HL-60/S4 treated with retinoic acid at 250 ng/mL for 4 days and 3 days (cell line): ENCODE measurements around the gene OGT.
"Not testable (repeated sequence)": the region's sequence is repeated elsewhere in the genome, so short reads cannot be mapped to it uniquely, and the experiment has no call there.

Experiments used
- in situ Hi-C: fragments of 300-500 bp; cut with MboI; formaldehyde crosslinking; loops from 2 replicates; pipeline ENCODE4 v1.7.0; 2022; ENCODE audit warnings: low sequenced_read_pairs

OGT gene

DNA sequence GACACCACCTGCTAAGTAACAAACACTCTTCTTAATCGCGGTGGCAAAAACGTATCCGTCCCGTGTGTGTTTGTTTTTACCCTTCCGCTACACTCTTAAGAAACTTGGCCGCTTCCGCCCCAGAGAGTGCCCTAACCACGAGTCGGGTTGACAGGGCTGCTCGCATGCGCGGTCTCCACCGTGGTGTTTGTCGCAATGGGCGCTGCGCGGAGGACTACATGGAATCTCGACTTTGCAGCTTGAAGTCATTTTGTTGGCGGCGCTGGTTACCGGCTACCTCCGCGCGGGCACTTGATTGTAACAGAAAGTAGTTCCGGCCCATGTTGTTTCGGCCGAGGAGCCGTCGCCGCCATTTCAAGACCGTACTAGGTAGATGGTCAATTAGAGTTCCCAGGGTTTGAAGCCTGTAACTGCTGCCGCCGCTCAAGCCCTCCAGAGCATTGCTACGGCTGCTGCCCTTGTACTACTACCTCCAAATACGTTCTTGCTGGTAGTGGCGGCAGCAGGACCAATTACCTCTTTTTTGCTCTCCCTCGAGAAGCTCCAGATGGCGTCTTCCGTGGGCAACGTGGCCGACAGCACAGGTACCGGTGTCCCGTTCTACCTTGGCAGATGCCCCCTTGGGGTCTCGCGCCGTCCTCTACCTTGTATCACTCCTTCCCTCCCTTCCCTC is at the start of gene OGT:
OGT (plus strand) TSS at position 352 of the 673 bp plus-strand sequence; CDS start at position 548, 196 bp downstream.
- in situ Hi-C loops, result no loop called here

DNA sequence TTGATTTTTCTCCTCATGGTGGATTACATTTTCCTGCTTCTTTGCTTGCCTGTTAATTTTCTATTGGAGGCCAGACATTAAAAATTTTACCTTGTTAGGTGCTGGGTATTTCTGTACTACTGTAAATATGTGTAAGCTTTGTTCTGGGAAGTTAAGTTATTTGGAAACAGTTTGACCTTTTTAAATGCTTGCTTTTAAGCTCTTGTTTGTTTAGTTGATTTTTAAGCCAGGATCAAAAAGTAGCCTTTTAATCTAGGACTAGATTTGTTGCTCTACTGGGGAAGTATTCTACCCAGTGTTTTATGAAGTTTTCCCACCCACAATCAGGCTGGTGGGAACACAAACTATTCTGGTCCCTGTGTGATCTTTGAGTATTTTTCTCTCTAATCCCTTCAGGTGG is 45.1 kb upstream of the OGT start:
- in situ Hi-C loops, result no loop called here

DNA sequence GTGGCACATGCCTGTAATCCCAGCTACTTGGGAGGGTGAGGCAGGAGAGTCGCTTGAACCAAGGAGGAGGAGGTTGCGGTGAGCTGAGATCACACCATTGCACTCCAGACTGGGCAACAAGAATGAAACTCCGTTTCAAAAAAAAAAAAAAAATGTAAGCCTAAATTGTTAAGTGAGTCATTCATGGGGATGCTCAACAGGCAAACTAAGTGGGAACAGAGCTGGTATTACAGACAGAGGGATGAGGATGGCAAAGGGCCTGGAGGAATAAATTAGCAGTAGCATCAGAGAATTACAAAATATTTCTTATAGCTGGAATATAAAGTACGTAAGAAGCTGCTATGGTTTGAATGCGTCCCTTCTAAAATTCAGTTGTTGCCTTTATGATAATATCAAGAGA is 43.4 kb upstream of the OGT start:
- in situ Hi-C loops, result no loop called here

DNA sequence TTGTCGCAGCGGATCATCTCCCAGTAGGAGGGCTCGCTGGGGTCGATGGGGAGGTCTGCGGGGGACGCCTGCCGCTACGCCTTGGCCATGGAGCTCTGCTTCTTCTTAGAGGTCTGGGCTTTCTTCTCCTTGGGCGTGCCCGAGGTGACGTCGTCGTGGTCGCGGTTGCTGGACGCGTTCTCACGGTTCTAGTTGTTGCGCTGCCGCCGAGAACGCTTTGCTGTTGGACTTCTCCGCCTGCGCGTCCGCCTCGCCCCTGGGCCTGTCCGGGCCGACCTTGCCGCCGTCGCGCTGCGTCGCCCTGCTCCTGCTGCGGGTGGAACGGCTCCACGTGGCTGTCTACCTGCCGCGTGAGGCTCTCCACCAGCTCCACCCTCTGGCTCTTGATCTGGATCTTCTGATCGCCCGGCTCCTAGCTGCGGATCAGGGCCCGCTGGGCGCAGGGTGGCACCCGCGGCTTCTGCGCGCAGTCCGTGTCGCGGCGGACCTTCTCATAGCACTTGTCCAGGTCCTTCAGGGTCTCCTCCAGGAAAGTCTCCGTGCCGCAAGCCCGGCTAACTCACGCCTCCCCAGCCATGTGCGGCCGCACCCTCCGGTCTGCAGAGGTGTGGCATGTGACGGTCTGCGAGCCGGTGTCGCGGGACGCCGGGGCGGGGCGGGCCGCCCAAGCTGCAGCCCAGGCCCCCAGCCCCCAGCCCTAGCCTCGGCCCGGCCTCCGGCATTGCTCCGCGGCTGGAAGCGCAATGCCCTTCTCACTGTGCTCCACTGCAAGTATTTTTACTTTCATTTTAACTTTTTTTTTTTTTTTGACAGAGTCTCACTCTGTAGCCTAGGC is 40.5 kb upstream of the OGT start:
- in situ Hi-C loops, result no loop called here

DNA sequence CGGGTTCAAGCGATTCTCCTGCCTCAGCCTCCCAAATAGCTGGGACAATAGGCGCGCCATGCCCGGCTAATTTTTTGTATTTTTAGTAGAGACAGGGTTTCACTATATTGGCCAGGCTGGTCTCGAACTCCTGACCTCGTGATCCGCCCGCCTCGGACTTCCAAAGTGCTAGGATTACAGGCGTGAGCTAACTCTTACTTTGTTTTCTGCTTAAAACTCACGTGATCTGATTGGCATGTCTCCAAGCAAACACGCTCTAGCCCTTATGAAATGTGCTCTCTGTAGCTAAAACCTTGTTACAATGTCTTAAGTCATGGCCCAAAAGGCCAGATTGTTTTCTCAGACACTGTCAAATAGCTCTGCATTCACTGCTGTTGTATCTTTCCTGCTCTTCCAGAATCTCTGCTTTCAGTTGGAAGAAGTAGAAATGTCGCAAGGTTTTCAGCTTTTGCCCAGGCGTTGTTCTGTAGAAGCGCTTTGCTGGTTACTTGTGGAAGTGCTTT is 39.7 kb upstream of the OGT start:
- in situ Hi-C loops, result no loop called here

DNA sequence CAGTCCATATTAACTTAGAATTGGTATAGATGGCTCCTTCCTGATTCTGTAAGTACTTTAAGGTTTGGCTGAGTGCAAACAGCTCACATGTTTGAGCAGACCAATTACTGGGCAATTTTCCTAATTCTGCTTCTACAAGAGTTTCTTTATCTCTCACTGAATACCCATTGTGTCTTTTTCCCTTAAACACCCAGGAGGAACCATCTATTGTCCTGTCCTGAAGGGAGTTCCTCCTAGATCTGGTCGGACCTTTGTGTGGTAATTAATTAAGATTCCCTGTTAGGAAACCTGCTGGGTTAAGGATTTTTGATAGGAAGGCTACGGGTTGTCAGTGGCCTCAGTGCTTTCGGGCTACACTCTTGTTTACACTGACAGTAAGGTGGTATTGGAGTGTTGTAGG is 36.9 kb upstream of the OGT start:
- in situ Hi-C loops, result not testable (repeated sequence)

DNA sequence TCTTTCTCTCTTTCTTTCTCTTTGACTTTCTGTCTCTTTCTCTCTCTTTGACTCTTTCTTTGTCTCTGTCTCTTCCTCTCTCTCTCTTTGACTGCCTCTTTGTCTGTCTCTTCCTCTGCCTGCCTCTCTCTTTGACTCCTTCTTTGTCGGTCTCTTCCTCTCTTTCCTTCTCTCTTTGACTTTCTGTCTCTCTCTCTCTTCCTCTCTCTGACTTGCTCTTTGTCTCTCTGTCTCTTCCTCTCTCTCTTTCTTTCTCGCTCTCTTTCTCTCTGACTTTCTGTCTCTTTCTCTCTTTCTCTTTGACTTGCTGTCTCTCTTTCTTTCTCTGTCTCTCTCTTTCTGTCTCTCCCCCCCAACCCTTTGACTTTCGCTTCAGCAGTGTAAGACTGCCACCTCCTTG is 36.4 kb upstream of the OGT start:
- in situ Hi-C loops, result no loop called here

DNA sequence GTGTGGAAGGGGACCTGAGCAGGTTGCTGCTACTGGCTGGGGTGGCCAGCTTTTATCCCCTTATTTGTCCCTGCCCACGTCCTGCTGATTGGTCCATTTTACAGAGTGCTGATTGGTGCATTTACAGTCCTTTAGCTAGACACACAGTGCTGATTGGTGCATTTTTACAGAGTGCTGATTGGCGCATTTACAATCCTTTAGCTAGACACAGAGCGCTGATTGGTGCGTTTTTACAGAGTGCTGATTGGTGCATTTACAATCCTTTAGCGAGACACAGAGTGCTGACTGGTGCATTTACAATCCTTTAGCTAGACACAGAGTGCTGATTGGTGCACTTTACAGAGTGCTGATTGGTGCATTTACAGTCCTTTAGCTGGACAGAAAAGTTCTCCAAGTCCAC is 30.8 kb upstream of the OGT start:
- in situ Hi-C loops, result not testable (repeated sequence)

DNA sequence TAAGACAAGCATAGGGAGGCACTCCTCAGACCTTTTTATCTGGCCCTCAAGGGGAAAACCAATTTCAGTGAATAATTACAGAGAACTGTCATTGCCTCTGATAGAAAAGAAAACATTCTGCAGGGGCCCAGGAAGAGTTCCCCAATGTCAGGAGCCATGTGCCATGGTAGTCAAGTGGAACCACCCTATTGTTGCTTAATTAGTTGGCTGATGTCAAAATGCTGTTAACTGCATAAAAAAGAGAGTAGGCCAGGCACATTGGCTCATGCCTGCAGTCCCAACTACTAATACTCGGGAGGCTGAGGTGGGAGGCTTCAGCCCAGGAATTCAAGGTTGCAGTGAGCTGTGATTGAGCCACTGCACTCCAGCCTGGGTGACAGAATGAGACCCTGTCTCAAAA is 28.6 kb upstream of the OGT start:
- in situ Hi-C loops, result no loop called here

DNA sequence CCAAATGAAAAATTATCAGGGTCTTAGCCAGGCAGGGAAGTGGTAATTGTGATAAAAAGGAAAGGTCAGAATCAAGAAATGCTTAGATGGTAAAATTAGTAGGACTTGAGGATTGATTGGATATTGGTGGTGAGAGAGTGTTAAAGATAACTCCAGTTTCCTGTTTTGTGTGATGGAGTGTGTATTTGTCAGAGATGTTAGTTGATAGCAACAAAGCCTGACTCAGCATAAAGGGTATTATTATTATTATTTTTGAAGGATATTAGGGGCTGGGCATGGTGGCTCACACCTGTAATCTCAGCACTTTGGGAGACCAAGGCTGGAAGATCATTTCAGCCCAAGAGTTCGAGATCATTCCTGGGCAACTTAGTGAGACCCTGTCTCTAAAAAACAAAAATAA is 23.6 kb upstream of the OGT start:
- in situ Hi-C loops, result no loop called here

DNA sequence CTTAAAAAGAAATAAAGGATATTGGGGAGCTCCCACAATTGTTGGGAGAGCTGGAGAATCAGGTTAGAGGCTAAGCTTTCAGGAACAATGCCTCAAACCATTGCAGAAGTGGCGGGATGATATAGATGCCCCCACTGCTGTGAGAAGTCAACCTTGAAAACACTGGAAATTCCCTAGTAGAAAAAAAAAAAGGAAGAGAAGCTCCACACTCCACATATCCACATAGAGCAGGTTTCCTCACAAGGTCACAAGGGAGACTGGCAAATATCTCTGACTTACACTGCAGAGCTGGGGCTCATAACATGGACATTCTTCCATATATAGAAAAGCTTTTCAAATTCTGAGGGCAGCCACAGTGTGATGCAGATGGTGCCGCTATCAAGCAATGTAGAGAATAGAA is 22.7 kb upstream of the OGT start:
- in situ Hi-C loops, result no loop called here

DNA sequence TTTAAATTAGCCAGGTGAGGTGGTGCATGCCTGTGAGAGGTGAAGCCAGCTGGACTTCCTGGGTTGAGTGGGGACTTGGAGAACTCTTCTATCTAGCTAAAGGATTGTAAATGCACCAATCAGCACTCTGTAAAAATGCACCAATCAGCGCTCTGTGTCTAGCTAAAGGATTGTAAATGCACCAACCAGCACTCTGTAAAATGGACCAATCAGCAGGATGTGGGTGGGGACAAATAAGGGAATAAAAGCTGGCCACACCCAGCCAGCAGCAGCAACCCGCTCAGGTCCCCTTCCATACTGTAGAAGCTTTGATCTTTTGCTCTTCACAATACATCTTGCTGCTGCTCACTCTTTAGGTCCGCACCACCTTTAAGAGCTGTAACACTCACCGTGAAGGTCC is 19.2 kb upstream of the OGT start:
- in situ Hi-C loops, result not testable (repeated sequence)

DNA sequence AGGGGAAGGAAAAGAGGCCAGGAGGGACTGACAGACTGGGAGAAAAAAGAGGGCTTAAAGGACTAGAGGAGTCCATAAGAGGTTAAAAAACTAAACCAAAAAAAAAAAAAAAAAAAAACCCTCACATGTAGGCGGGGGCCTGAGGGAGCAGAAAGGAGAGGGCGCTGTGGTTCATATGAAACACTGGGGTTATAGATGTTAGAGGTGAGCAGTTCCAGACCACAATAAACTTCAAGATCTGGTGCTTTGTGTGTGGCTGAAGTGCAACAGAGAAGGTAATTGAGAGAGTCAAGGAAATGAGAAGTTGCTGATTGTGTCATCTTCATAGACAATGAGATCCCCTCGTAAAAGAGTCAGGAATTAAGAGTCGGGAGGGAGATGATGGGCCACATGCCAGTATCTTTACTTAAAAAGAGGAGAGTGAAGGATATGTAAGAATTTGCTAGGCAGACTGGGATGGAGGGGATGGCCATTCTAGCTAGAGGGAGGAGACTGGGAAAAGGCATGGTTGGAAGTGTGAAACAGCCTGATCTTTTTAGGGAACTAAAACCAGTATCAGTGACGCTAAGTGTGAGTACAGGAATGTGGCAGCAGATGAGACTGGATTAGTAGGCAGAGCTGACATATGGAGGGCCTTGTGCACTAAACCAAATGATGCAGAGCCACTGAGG is 18.4 kb upstream of the OGT start:
- in situ Hi-C loops, result no loop called here

DNA sequence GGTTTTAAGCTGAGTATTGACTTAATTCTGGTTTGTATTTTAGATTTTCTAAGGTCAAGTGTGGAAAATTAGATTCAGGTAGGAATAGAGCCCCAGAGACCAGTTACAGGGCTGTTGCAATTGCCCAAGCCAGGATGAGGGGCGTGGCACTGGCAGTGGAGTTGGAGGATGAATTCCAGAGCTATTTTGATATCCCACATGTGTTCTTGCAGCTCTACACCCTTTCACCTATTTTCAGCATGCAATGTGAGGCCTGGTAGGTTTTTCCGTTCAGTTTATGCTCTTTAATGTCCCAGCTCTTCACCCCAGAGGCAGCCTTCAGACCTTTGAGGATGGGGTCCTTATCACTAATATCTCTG is 17.9 kb upstream of the OGT start:
- in situ Hi-C loops, result no loop called here

DNA sequence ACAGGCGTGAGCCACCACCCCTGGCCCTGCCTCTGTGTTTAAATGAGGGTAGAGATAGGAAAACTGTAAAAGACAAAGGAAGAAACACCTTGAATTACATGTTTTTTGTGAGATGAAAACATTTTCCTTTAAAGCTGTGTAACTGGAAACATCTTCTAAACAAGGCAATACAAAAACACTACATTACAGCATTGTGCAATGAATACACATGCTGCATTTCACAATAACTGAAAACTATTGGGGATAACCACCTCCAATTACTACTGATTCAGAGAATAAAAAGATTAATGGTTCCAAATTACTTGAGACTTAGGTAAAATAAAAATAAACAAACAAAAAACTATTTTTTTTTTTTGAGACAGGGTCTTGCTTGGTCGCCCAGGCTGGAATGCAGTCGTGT is 7.6 kb upstream of the OGT start:
- in situ Hi-C loops, result no loop called here

DNA sequence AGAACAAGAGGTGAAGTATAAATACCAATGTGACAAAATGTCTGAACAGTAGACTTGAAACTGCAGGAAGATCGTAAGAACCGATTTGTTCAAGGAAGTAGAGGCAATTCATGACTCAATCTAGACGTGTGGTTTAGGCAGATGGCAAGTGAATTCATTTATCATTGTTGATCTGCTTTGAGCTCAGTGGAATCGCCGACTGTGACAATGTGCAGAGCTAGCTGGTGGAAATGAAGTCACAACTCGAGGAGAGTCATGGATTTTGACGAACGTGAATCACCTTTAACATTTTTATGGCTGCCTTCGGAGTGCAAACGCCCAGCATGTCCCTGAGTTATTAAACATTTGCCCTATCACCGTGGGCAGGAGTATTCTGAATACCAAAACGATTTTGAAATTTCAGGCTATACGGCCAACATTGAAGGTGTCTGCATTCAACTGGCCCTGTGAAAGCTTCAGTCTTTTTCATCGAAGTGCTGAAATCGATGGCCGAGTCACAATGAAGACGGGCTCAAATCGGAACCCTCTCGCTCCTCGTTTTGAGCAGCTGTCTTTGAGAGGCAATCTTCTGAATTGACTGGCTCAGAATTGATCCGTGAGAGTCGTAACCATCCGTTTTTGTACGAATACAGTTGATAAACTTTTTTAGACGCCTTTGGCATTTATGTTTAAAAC is 689 bp upstream of the OGT start:
- in situ Hi-C loops, result no loop called here

DNA sequence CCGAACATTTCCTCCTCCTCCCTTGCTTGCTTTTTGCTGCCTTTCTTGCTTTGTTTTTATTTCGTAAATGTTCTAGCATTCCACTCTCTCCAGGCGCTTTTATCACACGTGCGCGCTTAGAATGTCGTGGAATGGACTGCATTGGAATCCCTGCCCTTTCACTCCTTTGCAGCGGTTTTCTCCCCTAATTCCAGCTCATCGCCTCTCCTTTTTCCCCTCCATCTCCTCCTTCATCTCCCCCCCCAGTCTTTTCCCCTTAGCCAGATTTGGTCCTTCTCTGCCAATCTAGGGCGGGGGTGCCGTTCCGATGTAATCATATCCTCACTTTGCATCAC is 579 bp downstream of the OGT start:
- in situ Hi-C loops, result no loop called here

DNA sequence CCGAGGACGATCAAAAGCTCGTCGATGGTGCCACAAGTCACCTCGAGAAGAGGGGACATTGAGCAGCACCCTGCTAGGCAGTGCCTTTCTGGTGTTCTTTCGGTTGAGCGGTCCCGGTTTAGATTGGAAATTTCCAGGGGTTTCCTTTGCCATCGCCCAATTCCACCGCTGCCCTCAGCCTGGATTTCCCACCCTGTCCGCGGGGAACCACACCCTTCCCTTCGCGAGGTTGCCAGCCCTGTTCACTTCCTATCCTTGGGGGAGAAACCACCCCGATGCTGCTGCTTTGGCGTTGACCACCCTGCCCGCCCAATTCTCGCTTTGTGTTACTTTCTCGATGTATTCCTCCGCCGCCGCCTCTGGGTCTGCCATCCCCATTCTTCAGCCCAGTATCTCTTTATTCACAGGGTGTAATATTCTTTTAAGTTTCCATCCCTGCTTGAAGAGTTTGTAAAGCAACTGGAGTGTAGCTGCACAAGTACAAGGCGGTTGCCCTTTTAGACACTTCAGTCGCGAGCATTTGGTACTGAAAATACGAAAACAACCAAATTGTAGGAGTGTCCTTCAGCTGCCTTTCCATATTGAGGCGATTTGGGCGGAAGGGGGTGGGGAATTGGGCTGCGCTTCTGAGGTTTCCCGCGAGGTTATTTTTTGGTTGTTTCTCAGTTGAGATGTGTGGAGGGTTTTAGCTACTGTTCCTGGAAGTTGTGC is 1.1 kb downstream of the OGT start:
- in situ Hi-C loops, result no loop called here

DNA sequence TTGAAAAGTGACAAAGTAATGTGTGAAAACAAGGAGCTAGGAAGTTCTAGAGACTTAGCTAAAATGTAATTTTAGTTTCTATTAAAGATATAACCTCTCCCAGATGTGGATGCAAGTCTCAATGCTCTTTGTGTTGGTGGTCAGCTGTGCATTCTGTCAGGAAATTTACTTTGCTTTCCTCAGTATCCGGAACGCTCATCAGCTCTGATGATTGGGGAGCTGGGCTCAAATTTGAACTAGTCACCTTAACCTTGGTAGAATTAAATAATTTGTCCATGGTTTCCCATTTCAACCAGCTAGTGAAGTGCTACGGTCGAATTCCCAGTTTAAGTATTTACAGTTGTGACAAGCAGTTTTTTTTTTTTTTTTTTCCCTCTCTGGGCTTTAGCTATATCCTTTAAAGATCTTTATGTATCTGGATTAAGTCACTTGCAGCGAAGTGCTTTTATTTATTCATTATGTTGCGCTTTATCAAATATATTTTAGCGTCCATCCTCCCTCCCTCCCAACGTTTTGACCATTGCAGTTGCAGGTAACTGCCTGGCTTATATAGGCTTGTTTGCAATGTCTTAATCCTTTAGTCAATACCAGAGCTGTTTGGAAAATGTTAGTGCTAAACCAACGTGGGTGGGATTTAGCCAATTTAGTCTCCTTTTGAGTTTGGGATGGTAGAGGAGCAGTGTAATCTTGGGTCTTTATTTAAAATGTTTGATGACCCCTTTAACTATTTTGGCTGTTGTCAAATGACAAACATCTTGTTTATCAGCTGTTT is 2.1 kb downstream of the OGT start:
- in situ Hi-C loops, result no loop called here

DNA sequence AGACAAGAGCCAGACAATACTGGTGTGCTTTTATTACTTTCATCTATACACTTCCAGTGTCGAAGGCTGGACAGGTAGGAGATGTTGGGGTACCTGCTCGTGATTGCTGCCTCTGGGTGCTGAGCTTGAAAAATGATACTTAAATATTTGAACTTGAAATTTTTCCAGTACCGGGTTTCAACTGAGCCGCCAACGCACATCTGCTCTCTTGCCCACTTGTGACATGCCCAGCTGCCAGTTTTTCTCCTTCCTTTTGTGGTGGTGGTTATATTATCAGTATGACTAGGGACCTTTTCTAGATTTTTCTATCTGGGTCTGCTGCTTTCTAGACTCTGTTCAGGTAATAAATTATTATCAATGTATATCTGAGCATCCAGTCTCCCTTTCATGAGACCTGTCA is 3.4 kb downstream of the OGT start:
- in situ Hi-C loops, result no loop called here
